ENCODE data around the gene MIB2. TPM values are rescaled to one million over a fixed set of nuclear protein-coding genes. Genes with fewer than 3 reads are reported as not detected.

MIB2 gene
- total and polyA plus RNA-seq, 10 of the 15 experiments (the other 5 are each of a cell fraction or from before 2014, with no cell fraction given), result 0.42 to 26.8 (median 10.9) TPM; not detected in 1

GRCh38 chr1:1615256-1616044 lies at the start of gene MIB2 (continued):
- TF ChIP-seq MLLT1 (IDR thresholded peaks at IDR 0.05) (no peak; the same call in 1 of the 2 replicates), ZNF687 (IDR thresholded peaks at IDR 0.05) (peak; percentile 29; the same call in 1 of the 2 replicates), ZNF622 (IDR thresholded peaks at IDR 0.05) (no peak; the same call in 1 of the 2 replicates), GABPA (IDR thresholded peaks at IDR 0.05; ENCODE audit: low read depth) (peak; percentile 83), ETV6 (conservative IDR thresholded peaks at IDR 0.05 in 1 of 2, IDR thresholded peaks at IDR 0.05 in 1 of 2; ENCODE audit: borderline replicate concordance in 1 of 2, low read depth in 1 of 2) (no peak), RBBP5 (conservative IDR thresholded peaks at IDR 0.05) (no peak), NBN (IDR thresholded peaks at IDR 0.05) (peak; percentile 83), BCL11A (IDR thresholded peaks at IDR 0.05; ENCODE audit: low read depth, low read length) (no peak), KLF5 (IDR thresholded peaks at IDR 0.05; ENCODE audit: partially characterized antibody) (no peak)
